ENCODE results near the gene EPHX1. TPM values are rescaled to one million over a fixed set of nuclear protein-coding genes. Genes with fewer than 3 reads are reported as not detected.
"Not testable (repeated sequence)": the region's sequence is repeated elsewhere in the genome, so short reads cannot be mapped to it uniquely, and the experiment has no call there.

EPHX1 gene
- 100 to 1,000 TPM in 1 of 4 donors, 10 to 100 TPM in 3; 28.9 to 109 (median 59.9) TPM for total RNA-seq

DNA sequence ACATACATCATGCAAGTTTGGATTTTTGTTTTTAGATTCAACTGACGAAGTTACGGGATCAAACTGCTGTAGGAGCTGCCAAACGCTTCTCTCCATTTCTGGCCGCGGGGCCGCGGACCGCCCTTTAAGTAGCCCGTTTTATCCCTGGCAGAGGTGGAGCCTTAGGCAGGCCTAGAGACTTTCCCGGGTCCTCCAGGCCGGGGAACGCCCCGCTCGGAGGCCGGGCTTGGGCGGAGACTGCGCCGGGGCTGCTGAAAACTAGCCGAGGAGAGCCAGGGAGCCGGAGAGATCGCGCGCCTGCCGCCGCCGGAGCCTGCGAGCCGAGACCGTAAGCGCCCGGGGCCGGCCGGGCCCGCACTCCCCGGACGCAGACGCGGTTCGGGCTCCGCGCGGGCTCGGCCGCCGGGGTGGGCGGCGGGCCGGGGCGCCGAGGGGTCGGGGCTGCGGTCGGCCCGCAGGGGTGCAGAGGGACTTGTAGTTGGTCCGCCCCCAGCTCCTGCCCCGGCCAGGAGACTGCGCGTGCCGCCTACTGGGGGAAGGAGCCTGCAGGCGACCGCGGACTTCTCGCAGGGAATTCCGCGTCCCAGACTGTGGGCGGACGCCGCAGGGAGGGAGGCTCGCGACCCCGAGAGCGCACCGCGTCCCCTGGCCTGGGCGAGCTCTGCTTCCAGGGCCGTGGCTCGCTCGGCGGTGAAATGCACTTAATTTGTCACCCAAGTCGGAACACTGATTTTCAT is at the start of gene EPHX1:
EPHX1 (plus strand) TSS at position 283 of the 737 bp plus-strand sequence. CDS start 18,606 bp downstream, outside the sequence.
- Histone ChIP-seq H3K4me3 (peak within 1 kb of the TSS; percentile 61 to 82 (median 74)), H3K36me3 (no peaks in the 10 kb centered on the region), H3K27ac (peak within 1 kb of the TSS; percentile 54 to 86 (median 74)), H3K4me1 (peaks cover 0 to 50% (median 8%) of the 10 kb centered on the region in 4 donors), H3K9me3 (no peaks in the 10 kb centered on the region), H3K27me3 (no peaks in the 10 kb centered on the region)
- TF ChIP-seq, protein P1, sequence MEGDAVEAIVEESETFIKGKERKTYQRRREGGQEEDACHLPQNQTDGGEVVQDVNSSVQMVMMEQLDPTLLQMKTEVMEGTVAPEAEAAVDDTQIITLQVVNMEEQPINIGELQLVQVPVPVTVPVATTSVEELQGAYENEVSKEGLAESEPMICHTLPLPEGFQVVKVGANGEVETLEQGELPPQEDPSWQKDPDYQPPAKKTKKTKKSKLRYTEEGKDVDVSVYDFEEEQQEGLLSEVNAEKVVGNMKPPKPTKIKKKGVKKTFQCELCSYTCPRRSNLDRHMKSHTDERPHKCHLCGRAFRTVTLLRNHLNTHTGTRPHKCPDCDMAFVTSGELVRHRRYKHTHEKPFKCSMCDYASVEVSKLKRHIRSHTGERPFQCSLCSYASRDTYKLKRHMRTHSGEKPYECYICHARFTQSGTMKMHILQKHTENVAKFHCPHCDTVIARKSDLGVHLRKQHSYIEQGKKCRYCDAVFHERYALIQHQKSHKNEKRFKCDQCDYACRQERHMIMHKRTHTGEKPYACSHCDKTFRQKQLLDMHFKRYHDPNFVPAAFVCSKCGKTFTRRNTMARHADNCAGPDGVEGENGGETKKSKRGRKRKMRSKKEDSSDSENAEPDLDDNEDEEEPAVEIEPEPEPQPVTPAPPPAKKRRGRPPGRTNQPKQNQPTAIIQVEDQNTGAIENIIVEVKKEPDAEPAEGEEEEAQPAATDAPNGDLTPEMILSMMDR (IDR thresholded peaks at IDR 0.05): peak in 4 of 6 experiments; percentile 6 to 57 (median 42)
- peak; percentile 85 to 93 for TF ChIP-seq POLR2A (IDR thresholded peaks at IDR 0.05)
- peak; percentile 69 to 94 (median 94) for DNase-seq

DNA sequence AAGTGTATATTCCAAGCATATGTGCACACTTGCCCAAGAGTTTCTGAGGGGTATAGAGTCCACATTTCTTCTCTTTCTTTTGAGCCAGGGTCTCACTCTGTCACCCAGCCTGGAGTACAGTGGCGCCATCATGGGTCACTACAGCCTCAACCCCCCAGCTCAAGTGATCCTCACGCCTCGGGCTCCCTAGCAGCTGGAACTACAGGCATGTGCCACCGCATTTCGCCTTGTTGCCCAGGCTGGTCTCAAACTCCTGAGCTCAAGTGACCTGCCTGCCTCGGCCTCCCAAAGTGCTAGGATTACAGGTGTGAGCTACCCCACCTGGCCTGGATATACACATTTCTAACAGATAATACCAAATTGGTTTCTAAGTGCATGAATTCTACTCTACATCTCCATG is 49.4 kb upstream of the EPHX1 start:
- Histone ChIP-seq H3K27ac (no peak overlapping the region), H3K4me3 (no peak overlapping the region), H3K9me3 (no peaks in the 10 kb centered on the region), H3K36me3 (no peaks in the 10 kb centered on the region), H3K4me1 (peaks cover 0 to 13% (median 0%) of the 10 kb centered on the region in 4 donors), H3K27me3 (no peaks in the 10 kb centered on the region)
- peak in 1 of 3 donors; percentile 27 for DNase-seq
- TF ChIP-seq POLR2A (IDR thresholded peaks at IDR 0.05): no peak
- TF ChIP-seq, protein P1 (IDR thresholded peaks at IDR 0.05): no peak

GRCh38 chr1:225761395-225761794 is 48.5 kb upstream of the EPHX1 start:
- H3K9me3 ChIP-seq, H3K27ac ChIP-seq, H3K36me3 ChIP-seq, H3K4me1 ChIP-seq, H3K4me3 ChIP-seq, H3K27me3 ChIP-seq: not testable (repeated sequence)
- DNase-seq: peak in 1 of 3 donors; percentile 15

DNA sequence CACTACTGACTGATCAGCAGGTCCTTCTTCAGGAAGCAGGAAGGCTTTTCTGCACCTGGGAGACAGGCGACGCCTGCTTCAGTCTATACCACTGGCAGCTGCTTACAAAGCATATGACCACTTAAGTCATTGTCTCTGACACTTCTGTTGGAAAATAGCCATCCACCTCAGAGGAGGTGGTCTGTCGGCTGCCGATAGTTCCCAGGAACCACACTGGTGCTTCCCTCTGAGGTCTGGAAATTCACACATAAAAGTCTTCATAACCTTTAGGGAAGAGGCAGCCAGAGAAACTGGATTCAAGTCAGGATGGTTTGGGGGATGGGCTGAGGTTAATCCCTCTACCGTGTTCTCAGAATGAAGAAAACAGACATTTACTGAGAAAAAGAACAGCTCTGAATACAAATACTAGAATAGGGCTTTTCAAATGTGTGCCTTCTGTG is 47.9 kb upstream of the EPHX1 start:
- Histone ChIP-seq H3K4me1 (peaks cover 0 to 6% (median 0%) of the 10 kb centered on the region in 4 donors), H3K27me3 (no peaks in the 10 kb centered on the region), H3K4me3 (no peak overlapping the region), H3K36me3 (no peaks in the 10 kb centered on the region), H3K27ac (no peak overlapping the region), H3K9me3 (no peaks in the 10 kb centered on the region)
- peak in 1 of 3 donors; percentile 32 for DNase-seq
- TF ChIP-seq, protein P1 (IDR thresholded peaks at IDR 0.05): no peak
- no peak for TF ChIP-seq POLR2A (IDR thresholded peaks at IDR 0.05)

- TF ChIP-seq POLR2A (IDR thresholded peaks at IDR 0.05): no peak
- TF ChIP-seq, protein P1 (IDR thresholded peaks at IDR 0.05): no peak
- Histone ChIP-seq H3K27ac (no peak overlapping the region), H3K27me3 (no peaks in the 10 kb centered on the region), H3K4me1 (peaks cover 0 to 2% (median 0%) of the 10 kb centered on the region in 4 donors), H3K36me3 (no peaks in the 10 kb centered on the region), H3K4me3 (no peak overlapping the region), H3K9me3 (no peaks in the 10 kb centered on the region)
- DNase-seq: peak in 1 of 3 donors; percentile 22
These were observed 47.5 kb upstream of the EPHX1 start for GRCh38 chr1:225762444-225762843.

Data from Peyer's patch (tissue), 4 donors.